Ishikawa (cell line): ENCODE data around the gene SLC38A10.

Experiments used
- CREB1 ChIP-seq: IDR thresholded peaks from 2 replicates; pipeline ENCODE4 v1.6.1; 2012; ENCODE audit warnings: low read depth
- TF ChIP-seq, protein P1 (sequence below): IDR thresholded peaks from 2 replicates; pipeline ENCODE4 v1.6.1; 2012

GRCh38 chr17:81206657-81207056, 88.5 kb downstream of the SLC38A10 start:
- no peak for TF ChIP-seq CREB1
- TF ChIP-seq, protein P1, sequence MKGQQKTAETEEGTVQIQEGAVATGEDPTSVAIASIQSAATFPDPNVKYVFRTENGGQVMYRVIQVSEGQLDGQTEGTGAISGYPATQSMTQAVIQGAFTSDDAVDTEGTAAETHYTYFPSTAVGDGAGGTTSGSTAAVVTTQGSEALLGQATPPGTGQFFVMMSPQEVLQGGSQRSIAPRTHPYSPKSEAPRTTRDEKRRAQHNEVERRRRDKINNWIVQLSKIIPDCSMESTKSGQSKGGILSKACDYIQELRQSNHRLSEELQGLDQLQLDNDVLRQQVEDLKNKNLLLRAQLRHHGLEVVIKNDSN, result no peak
